Breast epithelium (tissue), 4 donors: ENCODE results near the gene EIF1AX. TPM values are rescaled to one million over a fixed set of nuclear protein-coding genes. Genes with fewer than 3 reads are reported as not detected.
"Not testable (repeated sequence)": the region's sequence is repeated elsewhere in the genome, so short reads cannot be mapped to it uniquely, and the experiment has no call there.

Experiments used
- DNase-seq, 2 donors: peaks; one replicate each; pipeline ENCODE4 v3.0.0-alpha.2; 2019; ENCODE audit warnings: low spot score in 2 of 2
- H3K27ac ChIP-seq, 2 donors: fragments of 200-600 bp; sonication (generic) in 1 of 2; one replicate each; pipeline ENCODE4 v1.5.1; 2016 to 2019; ENCODE audit warnings: mild to moderate bottlenecking in 1 of 2
- H3K27me3 ChIP-seq, 2 donors: fragments of 200-600 bp; sonication (generic) in 1 of 2; one replicate each; pipeline versions ENCODE4 v1.5.1 to v1.6.0; 2017 to 2019; ENCODE audit warnings: control low read depth in 1 of 2, mild to moderate bottlenecking in 1 of 2
- H3K36me3 ChIP-seq: fragments of 200-600 bp; one replicate; pipeline ENCODE4 v1.5.1; 2019
- H3K4me1 ChIP-seq, 2 donors: fragments of 200-600 bp; sonication (generic); one replicate each; pipeline ENCODE4 v1.5.1; 2016 to 2019; ENCODE audit warnings: control low read depth in 1 of 2
- H3K4me3 ChIP-seq, 3 donors: fragments of 200-600 bp; sonication (generic); 1 replicate in 2 of 3; 2 replicates in 1 of 3; pipeline ENCODE4 v1.5.1; 2016 to 2019; ENCODE audit warnings: mild to moderate bottlenecking in 3 of 3, moderate library complexity in 2 of 3
- H3K9me3 ChIP-seq, 2 donors: fragments of 200-600 bp; sonication (generic) in 1 of 2; one replicate each; pipeline ENCODE4 v1.5.1; 2016 to 2019; ENCODE audit warnings: control low read depth in 1 of 2
- POLR2A ChIP-seq: fragments of 450-650 bp; IDR thresholded peaks from one replicate; pipeline ENCODE4 v1.6.1; 2016; ENCODE audit warnings: antibody characterized with exemption, mild to moderate bottlenecking, moderate library complexity
- POLR2AphosphoS5 ChIP-seq, 3 donors: sonication (generic); formaldehyde crosslinking; IDR thresholded peaks; one replicate each; pipeline ENCODE4 v1.6.1; 2017; ENCODE audit warnings: antibody characterized with exemption in 3 of 3
- intact Hi-C: fragments of 100-400 bp; cut with DNase I; formaldehyde crosslinking; loops from one replicate; pipeline ENCODE4 v1.15.1; 2023; ENCODE audit warnings: low total_unique reads
- total RNA-seq, 3 donors: library from RNA; depleted of rRNA; stranded (reverse); fragments of >200 nt; gene quantifications; one replicate each; pipeline ENCODE4 v1.1.0, GENCODE V29; 2016
- TF ChIP-seq, protein P1 (sequence below), 3 donors: fragments of 450-650 bp; IDR thresholded peaks; one replicate each; pipeline ENCODE4 v1.5.1; 2016 to 2017; ENCODE audit warnings: antibody characterized with exemption in 3 of 3, mild to moderate bottlenecking in 3 of 3, moderate library complexity in 3 of 3

Gene EIF1AX
- total RNA-seq, 3 donors from 2014 or later = 34.1 to 66.6 (median 52.4) TPM

DNA sequence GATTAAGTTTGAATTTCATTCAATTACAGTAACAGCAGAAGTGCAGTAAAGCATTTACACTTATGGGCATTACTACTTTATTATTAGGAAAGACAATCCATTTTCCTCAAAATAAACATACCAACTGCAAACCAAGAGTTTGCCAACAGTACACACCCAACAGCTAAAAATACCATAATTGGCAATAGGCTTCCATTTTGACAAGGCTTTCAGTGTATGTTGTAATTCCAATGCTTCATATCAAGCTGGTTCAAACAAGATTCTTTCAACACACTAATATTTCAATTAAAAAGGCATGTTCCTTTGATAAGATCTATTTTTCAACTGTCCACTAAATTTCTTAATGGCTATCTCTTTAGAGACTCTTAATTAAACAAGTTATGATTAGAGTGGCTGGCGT is 12.1 kb downstream of the EIF1AX start:
- DNase-seq = no peak
- Histone ChIP-seq H3K4me1 (no peaks in the 10 kb centered on the region), H3K4me3 (no peak overlapping the region), H3K36me3 (no peaks in the 10 kb centered on the region), H3K9me3 (no peaks in the 10 kb centered on the region), H3K27me3 (no peaks in the 10 kb centered on the region), H3K27ac (no peak overlapping the region)
- intact Hi-C loops = no loop called here
- no peak for TF ChIP-seq POLR2AphosphoS5 (IDR thresholded peaks at IDR 0.05)
- TF ChIP-seq, protein P1, sequence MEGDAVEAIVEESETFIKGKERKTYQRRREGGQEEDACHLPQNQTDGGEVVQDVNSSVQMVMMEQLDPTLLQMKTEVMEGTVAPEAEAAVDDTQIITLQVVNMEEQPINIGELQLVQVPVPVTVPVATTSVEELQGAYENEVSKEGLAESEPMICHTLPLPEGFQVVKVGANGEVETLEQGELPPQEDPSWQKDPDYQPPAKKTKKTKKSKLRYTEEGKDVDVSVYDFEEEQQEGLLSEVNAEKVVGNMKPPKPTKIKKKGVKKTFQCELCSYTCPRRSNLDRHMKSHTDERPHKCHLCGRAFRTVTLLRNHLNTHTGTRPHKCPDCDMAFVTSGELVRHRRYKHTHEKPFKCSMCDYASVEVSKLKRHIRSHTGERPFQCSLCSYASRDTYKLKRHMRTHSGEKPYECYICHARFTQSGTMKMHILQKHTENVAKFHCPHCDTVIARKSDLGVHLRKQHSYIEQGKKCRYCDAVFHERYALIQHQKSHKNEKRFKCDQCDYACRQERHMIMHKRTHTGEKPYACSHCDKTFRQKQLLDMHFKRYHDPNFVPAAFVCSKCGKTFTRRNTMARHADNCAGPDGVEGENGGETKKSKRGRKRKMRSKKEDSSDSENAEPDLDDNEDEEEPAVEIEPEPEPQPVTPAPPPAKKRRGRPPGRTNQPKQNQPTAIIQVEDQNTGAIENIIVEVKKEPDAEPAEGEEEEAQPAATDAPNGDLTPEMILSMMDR (IDR thresholded peaks at IDR 0.05) = no peak

GRCh38 chrX:20128670-20129069 is 13.0 kb downstream of the EIF1AX start:
- Histone ChIP-seq H3K36me3 (no peaks in the 10 kb centered on the region), H3K27me3 (no peaks in the 10 kb centered on the region), H3K4me1 (no peaks in the 10 kb centered on the region), H3K9me3 (no peaks in the 10 kb centered on the region), H3K4me3 (no peak overlapping the region), H3K27ac (no peak overlapping the region)
- DNase-seq = no peak
- intact Hi-C loops = no loop called here
- TF ChIP-seq POLR2AphosphoS5 (IDR thresholded peaks at IDR 0.05) = no peak
- TF ChIP-seq POLR2A = no peak
- TF ChIP-seq, protein P1 (IDR thresholded peaks at IDR 0.05) = no peak

GRCh38 chrX:20127440-20127839 is 14.2 kb downstream of the EIF1AX start:
- H3K4me3 ChIP-seq, intact Hi-C loops, H3K4me1 ChIP-seq, H3K36me3 ChIP-seq, DNase-seq, H3K27ac ChIP-seq, H3K27me3 ChIP-seq, H3K9me3 ChIP-seq: not testable (repeated sequence)

- H3K27me3 ChIP-seq, H3K36me3 ChIP-seq, H3K9me3 ChIP-seq, H3K27ac ChIP-seq, DNase-seq, H3K4me1 ChIP-seq, intact Hi-C loops, H3K4me3 ChIP-seq: not testable (repeated sequence)
These were observed 14.8 kb downstream of the EIF1AX start for GRCh38 chrX:20126833-20127232.

GRCh38 chrX:20124964-20125363 is 16.7 kb downstream of the EIF1AX start:
- TF ChIP-seq, protein P1 (IDR thresholded peaks at IDR 0.05) = no peak
- TF ChIP-seq POLR2AphosphoS5 (IDR thresholded peaks at IDR 0.05) = no peak
- no peak for TF ChIP-seq POLR2A
- Histone ChIP-seq H3K27me3 (no peaks in the 10 kb centered on the region), H3K9me3 (no peaks in the 10 kb centered on the region), H3K36me3 (no peaks in the 10 kb centered on the region), H3K27ac (no peak overlapping the region), H3K4me3 (no peak overlapping the region), H3K4me1 (no peaks in the 10 kb centered on the region)
- DNase-seq = no peak
- intact Hi-C loops = no loop called here

DNA sequence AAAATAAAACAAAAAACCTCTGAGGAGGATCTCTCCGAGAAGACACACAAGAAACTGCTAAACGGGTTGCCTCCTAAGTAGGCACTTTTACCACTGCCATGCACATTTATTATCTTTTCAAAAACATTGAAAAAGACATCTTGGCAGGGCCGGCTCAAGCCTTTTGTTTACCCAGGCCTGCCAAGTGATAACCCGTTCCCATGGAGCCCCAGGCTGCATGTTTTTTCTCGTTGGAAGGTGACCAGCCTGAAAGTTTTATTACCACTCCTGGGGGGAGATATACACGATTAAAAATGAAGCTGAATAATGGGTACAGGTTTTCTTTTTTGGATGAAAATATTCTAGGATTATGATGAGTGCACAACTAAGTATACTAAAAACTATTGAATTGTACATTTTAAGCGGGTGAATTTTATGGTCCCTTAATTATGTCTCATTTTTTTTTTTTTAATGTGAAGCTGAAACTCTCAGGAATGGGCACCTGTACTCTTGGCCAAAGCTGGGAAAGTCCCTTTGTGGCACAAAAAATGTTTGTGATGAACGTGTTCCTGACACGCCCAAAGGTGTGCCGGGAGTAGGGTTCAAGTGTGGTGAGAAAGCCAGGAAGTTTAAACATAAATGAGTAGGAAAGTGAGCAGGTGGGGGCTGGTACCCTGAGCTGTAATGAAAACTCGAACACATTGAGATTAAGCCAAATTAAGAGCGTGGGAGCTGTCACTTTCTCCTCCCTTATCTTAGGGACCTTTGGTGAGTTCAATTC is 23.4 kb downstream of the EIF1AX start:
- no peaks in the 10 kb centered on the region for H3K4me1 ChIP-seq
- intact Hi-C loops = no loop called here
- peaks cover 3 to 29% of the 10 kb centered on the region in 2 donors for H3K27me3 ChIP-seq
- H3K36me3 ChIP-seq = no peaks in the 10 kb centered on the region
- TF ChIP-seq POLR2AphosphoS5 (IDR thresholded peaks at IDR 0.05) (no peak), POLR2A (no peak)
- TF ChIP-seq, protein P1 (IDR thresholded peaks at IDR 0.05) = no peak
- no peaks in the 10 kb centered on the region for H3K9me3 ChIP-seq
- no peak overlapping the region for H3K4me3 ChIP-seq
- no peak for DNase-seq
- H3K27ac ChIP-seq = no peak overlapping the region
